NCI-H2196 (cell line): ENCODE measurements around the gene TM4SF4.

ENCODE experiments used
- DNase-seq: peaks from one replicate; lab custom pipeline; 2025; ENCODE audit not compliant: unreplicated experiment; lab: John Stamatoyannopoulos, UW

TM4SF4 gene

GRCh38 chr3:149454746-149455145 is 19.8 kb upstream of the TM4SF4 start:
- no peak for DNase-seq

- DNase-seq = no peak
These were observed 19.1 kb upstream of the TM4SF4 start for GRCh38 chr3:149455366-149455765.

- no peak for DNase-seq
These were observed 18.5 kb upstream of the TM4SF4 start for GRCh38 chr3:149455989-149456388.

- no peak for DNase-seq
These were observed 14.9 kb upstream of the TM4SF4 start for GRCh38 chr3:149459491-149460059.

- DNase-seq = no peak
These were observed 14.4 kb upstream of the TM4SF4 start for GRCh38 chr3:149460117-149460516.

GRCh38 chr3:149462051-149462450 is 12.4 kb upstream of the TM4SF4 start:
- DNase-seq = no peak

GRCh38 chr3:149462581-149463011 is 11.9 kb upstream of the TM4SF4 start:
- no peak for DNase-seq

GRCh38 chr3:149463921-149464320 is 10.6 kb upstream of the TM4SF4 start:
- no peak for DNase-seq

GRCh38 chr3:149464542-149465328 is 9.8 kb upstream of the TM4SF4 start:
- no peak for DNase-seq

GRCh38 chr3:149465351-149465883 is 9.1 kb upstream of the TM4SF4 start:
- no peak for DNase-seq

GRCh38 chr3:149466192-149466591 is 8.3 kb upstream of the TM4SF4 start:
- DNase-seq = no peak

- no peak for DNase-seq
These were observed 5.8 kb upstream of the TM4SF4 start for GRCh38 chr3:149468504-149469212.

- no peak for DNase-seq
These were observed 4.1 kb upstream of the TM4SF4 start for GRCh38 chr3:149470381-149470780.

- no peak for DNase-seq
These were observed 2.3 kb upstream of the TM4SF4 start for GRCh38 chr3:149472030-149472797.

GRCh38 chr3:149473357-149474249 is 894 bp upstream of the TM4SF4 start:
- DNase-seq = peak; percentile 59

- no peak for DNase-seq
These were observed 1.1 kb downstream of the TM4SF4 start for GRCh38 chr3:149475451-149476060.

GRCh38 chr3:149476225-149476624 is 1.7 kb downstream of the TM4SF4 start:
- no peak for DNase-seq

GRCh38 chr3:149479621-149480325 is 5.3 kb downstream of the TM4SF4 start:
- DNase-seq = no peak
